H1 (cell line): ENCODE measurements around the gene ZNF532. TPM values are rescaled to one million over a fixed set of nuclear protein-coding genes. Genes with fewer than 3 reads are reported as not detected.

Source experiments
- BACH1 ChIP-seq: IDR thresholded peaks from 2 replicates; pipeline ENCODE4 v1.6.1; 2012; ENCODE audit warnings: low read length, improper control_type of control experiment
- BRCA1 ChIP-seq: IDR thresholded peaks from 2 replicates; pipeline ENCODE4 v1.6.1; 2012; ENCODE audit warnings: low read depth, low read length, improper control_type of control experiment
- CBX5 ChIP-seq: fragments of 300-800, 300-1000 bp; sonication (generic); IDR thresholded peaks from 2 replicates; pipeline ENCODE4 v1.7.1; 2016; ENCODE audit warnings: antibody characterized with exemption, low read length, low read depth
- CHD1 ChIP-seq: IDR thresholded peaks from 2 replicates; pipeline ENCODE4 v1.6.1; 2012; ENCODE audit warnings: low read depth, low read length, improper control_type of control experiment
- EP300 ChIP-seq, 2 experiments: IDR thresholded peaks; 1 replicate in 1 of 2; 2 replicates in 1 of 2; pipeline ENCODE4 v1.6.1; 2011 to 2012; ENCODE audit warnings: low read depth in 2 of 2, low read length in 2 of 2, mild to moderate bottlenecking in 2 of 2, borderline replicate concordance in 1 of 2, inconsistent platforms in 1 of 2, moderate library complexity in 1 of 2
- EZH2 ChIP-seq: fragments of 200-600 bp; sonication (generic); IDR thresholded peaks from 2 replicates; pipeline ENCODE4 v1.7.1; 2012; ENCODE audit warnings: low read depth, mild to moderate bottlenecking, moderate library complexity, low read length, inconsistent platforms; ENCODE audit not compliant: severe bottlenecking
- HDAC2 ChIP-seq, 2 experiments: fragments of 300-600 bp in 1 of 2; sonication (generic) in 1 of 2; IDR thresholded peaks; 2 replicates each; pipeline ENCODE4 v1.6.1; 2011 to 2012; ENCODE audit warnings: low read depth in 2 of 2, low read length in 2 of 2, mild to moderate bottlenecking in 2 of 2, moderate library complexity in 2 of 2, borderline replicate concordance in 1 of 2, inconsistent platforms in 1 of 2
- JUN ChIP-seq: IDR thresholded peaks from 2 replicates; pipeline ENCODE4 v1.6.1; 2011; ENCODE audit warnings: low read depth, mild to moderate bottlenecking, improper control_type of control experiment, low read length
- KDM5A ChIP-seq: fragments of 200-600 bp; IDR thresholded peaks from 2 replicates; pipeline ENCODE4 v1.7.1; 2012; ENCODE audit warnings: mild to moderate bottlenecking, low read length, inconsistent platforms, mixed read lengths
- MAFK ChIP-seq: IDR thresholded peaks from 2 replicates; pipeline ENCODE4 v1.6.1; 2012; ENCODE audit warnings: low read depth, mild to moderate bottlenecking, improper control_type of control experiment, low read length
- POLR2AphosphoS5 ChIP-seq: IDR thresholded peaks from 2 replicates; pipeline ENCODE4 v1.6.1; 2011; ENCODE audit warnings: low read depth, low read length
- RFX5 ChIP-seq: IDR thresholded peaks from 2 replicates; pipeline ENCODE4 v1.6.1; 2011; ENCODE audit warnings: low read depth, low read length, improper control_type of control experiment, borderline replicate concordance
- SP2 ChIP-seq: IDR thresholded peaks from 2 replicates; pipeline ENCODE4 v1.6.1; 2012; ENCODE audit warnings: mild to moderate bottlenecking, low read length, inconsistent platforms
- SUZ12 ChIP-seq: fragments of 200-600 bp; sonication (generic); IDR thresholded peaks from 2 replicates; pipeline ENCODE4 v1.6.1; 2012; ENCODE audit warnings: mild to moderate bottlenecking, inconsistent platforms, low read length, moderate library complexity, mixed read lengths
- TAF1 ChIP-seq: IDR thresholded peaks from 2 replicates; pipeline ENCODE4 v1.6.1; 2011; ENCODE audit warnings: mild to moderate bottlenecking, low read depth, low read length
- TAF7 ChIP-seq: optimal IDR thresholded peaks from 2 replicates; pipeline ENCODE3; 2011; ENCODE audit warnings: low read depth, mild to moderate bottlenecking, inconsistent platforms, low read length, moderate library complexity, borderline replicate concordance
- TCF12 ChIP-seq: IDR thresholded peaks from 2 replicates; pipeline ENCODE4 v1.6.1; 2011; ENCODE audit warnings: low read depth, mild to moderate bottlenecking, low read length
- polyA plus RNA-seq, 7 experiments: library from polyadenylated mRNA; depleted of rRNA in 3 of 7; stranded (reverse) in 5 of 7; unstranded in 2 of 7; fragments of >200 nt in 5 of 7; fragments of 200-250 nt in 2 of 7; gene quantifications; 1 replicate in 5 of 7; 2 replicates in 1 of 7; 4 replicates in 1 of 7; pipeline versions ENCODE4 v1.2.1 to v1.2.3, GENCODE V29; 2011 to 2013; ENCODE audit warnings: missing spikeins in 2 of 7, mixed read lengths in 2 of 7
- total RNA-seq: library from RNA; stranded (reverse); fragmentation: NEBNext Ultra II Directional; extraction: Animal tissue kit (Norgen Biotek cat#: 25700); gene quantifications from 2 replicates; pipeline ENCODE4 v1.2.1, GENCODE V29; 2021
- TF ChIP-seq, protein P1 (sequence below), 3 experiments: IDR thresholded peaks; 1 replicate in 2 of 3; 2 replicates in 1 of 3; pipeline versions ENCODE4 v1.5.1 to v1.6.1; 2011; ENCODE audit warnings: low read length in 3 of 3, mild to moderate bottlenecking in 3 of 3, inconsistent platforms in 2 of 3, low read depth in 1 of 3, moderate library complexity in 1 of 3; ENCODE audit not compliant: insufficient read depth in 1 of 3; ENCODE audit errors: control extremely low read depth in 1 of 3
- TF ChIP-seq, protein P2 (sequence below): IDR thresholded peaks from 2 replicates; pipeline ENCODE4 v1.6.1; 2012; ENCODE audit warnings: inconsistent platforms
- TF ChIP-seq, protein P3 (sequence below): IDR thresholded peaks from 2 replicates; pipeline ENCODE4 v1.6.1; 2011; ENCODE audit warnings: low read length, improper control_type of control experiment

ZNF532 gene
- total and polyA plus RNA-seq, 2 of the 8 experiments (the other 6 are each of a cell fraction or from before 2014, with no cell fraction given): 143 to 240 TPM

DNA sequence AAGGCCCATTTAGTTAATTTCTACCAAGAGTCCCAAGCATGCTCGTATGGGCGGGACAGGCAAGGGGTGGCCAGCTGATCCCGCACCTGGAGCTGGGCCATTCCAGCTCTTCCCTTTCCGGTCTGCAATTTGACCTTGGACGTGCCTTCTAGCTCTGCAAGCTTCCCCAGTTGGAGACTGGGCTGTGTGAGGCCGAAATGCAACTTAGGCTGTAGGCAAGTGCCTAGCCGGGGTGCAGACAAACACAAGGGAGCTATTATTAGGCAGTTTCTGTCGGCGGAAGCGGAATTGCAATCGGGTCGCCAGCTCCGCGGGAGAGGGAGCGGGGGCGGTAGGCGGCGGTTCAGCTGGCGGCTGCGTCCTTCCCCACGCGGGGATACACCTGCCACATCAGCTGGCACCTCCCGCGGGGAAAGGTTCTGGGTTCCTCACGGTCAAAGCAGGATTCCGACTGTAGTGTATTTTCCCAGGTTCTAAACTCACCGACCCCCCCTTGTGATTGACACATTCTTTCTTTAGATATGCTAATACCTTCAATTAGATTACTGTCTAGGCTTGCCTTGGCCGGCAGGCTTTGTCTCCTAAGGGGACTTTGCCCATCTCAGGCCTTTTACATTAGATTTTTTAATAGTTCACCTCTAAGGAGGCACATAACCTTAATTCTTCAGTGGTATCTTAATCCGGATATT is 17.1 kb upstream of the ZNF532 start (continued):
- TF ChIP-seq, protein P1, sequence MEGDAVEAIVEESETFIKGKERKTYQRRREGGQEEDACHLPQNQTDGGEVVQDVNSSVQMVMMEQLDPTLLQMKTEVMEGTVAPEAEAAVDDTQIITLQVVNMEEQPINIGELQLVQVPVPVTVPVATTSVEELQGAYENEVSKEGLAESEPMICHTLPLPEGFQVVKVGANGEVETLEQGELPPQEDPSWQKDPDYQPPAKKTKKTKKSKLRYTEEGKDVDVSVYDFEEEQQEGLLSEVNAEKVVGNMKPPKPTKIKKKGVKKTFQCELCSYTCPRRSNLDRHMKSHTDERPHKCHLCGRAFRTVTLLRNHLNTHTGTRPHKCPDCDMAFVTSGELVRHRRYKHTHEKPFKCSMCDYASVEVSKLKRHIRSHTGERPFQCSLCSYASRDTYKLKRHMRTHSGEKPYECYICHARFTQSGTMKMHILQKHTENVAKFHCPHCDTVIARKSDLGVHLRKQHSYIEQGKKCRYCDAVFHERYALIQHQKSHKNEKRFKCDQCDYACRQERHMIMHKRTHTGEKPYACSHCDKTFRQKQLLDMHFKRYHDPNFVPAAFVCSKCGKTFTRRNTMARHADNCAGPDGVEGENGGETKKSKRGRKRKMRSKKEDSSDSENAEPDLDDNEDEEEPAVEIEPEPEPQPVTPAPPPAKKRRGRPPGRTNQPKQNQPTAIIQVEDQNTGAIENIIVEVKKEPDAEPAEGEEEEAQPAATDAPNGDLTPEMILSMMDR (IDR thresholded peaks at IDR 0.05; ENCODE audit: control extremely low read depth in 1 of 3, insufficient read depth in 1 of 3, low read depth in 1 of 3, low read length in 3 of 3): no peak
- peak; percentile 47; the same call in 1 of the 2 replicates for TF ChIP-seq TAF1
- TF ChIP-seq HDAC2 (IDR thresholded peaks at IDR 0.05; ENCODE audit: borderline replicate concordance in 1 of 2, low read depth in 2 of 2, low read length in 2 of 2): peak; percentile 99 to 100
- TF ChIP-seq JUN: no peak
- TF ChIP-seq MAFK: no peak; the same call in 1 of the 2 replicates
- TF ChIP-seq BRCA1: no peak
- peak; percentile 45; the same call in 1 of the 2 replicates for TF ChIP-seq SUZ12
- TF ChIP-seq CHD1: no peak
- TF ChIP-seq, protein P2, sequence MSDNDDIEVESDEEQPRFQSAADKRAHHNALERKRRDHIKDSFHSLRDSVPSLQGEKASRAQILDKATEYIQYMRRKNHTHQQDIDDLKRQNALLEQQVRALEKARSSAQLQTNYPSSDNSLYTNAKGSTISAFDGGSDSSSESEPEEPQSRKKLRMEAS: peak; percentile 58
- TF ChIP-seq EZH2: peak; percentile 38
- peak; percentile 89 for TF ChIP-seq TCF12
- no peak for TF ChIP-seq KDM5A
- TF ChIP-seq EP300 (IDR thresholded peaks at IDR 0.05; ENCODE audit: borderline replicate concordance in 1 of 2, low read depth in 2 of 2, low read length in 2 of 2): peak in 1 of 2 experiments; percentile 83; a peak in 1 of 3 replicates
- peak; percentile 97 for TF ChIP-seq BACH1
- TF ChIP-seq TAF7: no peak
- TF ChIP-seq SP2: no peak
- no peak for TF ChIP-seq CBX5
- TF ChIP-seq POLR2AphosphoS5: peak; percentile 57; the same call in 1 of the 2 replicates
- TF ChIP-seq RFX5: no peak
- TF ChIP-seq, protein P3, sequence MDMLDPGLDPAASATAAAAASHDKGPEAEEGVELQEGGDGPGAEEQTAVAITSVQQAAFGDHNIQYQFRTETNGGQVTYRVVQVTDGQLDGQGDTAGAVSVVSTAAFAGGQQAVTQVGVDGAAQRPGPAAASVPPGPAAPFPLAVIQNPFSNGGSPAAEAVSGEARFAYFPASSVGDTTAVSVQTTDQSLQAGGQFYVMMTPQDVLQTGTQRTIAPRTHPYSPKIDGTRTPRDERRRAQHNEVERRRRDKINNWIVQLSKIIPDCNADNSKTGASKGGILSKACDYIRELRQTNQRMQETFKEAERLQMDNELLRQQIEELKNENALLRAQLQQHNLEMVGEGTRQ: peak; percentile 35; the same call in 1 of the 2 replicates
